ENCODE data around the gene BLOC1S1.
"Not testable (repeated sequence)": the region's sequence is repeated elsewhere in the genome, so short reads cannot be mapped to it uniquely, and the experiment has no call there.

Gene BLOC1S1

GRCh38 chr12:55746174-55746912 is 30.5 kb downstream of the BLOC1S1 start:
- DNase-seq = no peak

- DNase-seq = no peak
Measured at GRCh38 chr12:55746913-55747231, 31.0 kb downstream of the BLOC1S1 start.

GRCh38 chr12:55748230-55748993 is 32.6 kb downstream of the BLOC1S1 start:
- DNase-seq = no peak

GRCh38 chr12:55755246-55755645 is 39.4 kb downstream of the BLOC1S1 start:
- DNase-seq = no peak

GRCh38 chr12:55757701-55758100 is 41.9 kb downstream of the BLOC1S1 start:
- DNase-seq = no peak

GRCh38 chr12:55758575-55758974 is 42.7 kb downstream of the BLOC1S1 start:
- not testable (repeated sequence) for DNase-seq

GRCh38 chr12:55760663-55761062 is 44.8 kb downstream of the BLOC1S1 start:
- DNase-seq = no peak

- DNase-seq = no peak
Measured at GRCh38 chr12:55762646-55763045, 46.8 kb downstream of the BLOC1S1 start.

- no peak for DNase-seq
Measured at GRCh38 chr12:55765736-55766290, 50.0 kb downstream of the BLOC1S1 start.

GRCh38 chr12:55767156-55767555 is 51.3 kb downstream of the BLOC1S1 start:
- no peak for DNase-seq
